Thyroid gland (tissue), 4 donors: ENCODE results near the gene RMI1. TPM values are rescaled to one million over a fixed set of nuclear protein-coding genes. Genes with fewer than 3 reads are reported as not detected.

Experiments
- DNase-seq, 2 donors: peaks; one replicate each; pipeline ENCODE4 v3.0.0-alpha.2; 2019
- H3K27ac ChIP-seq, 3 donors: fragments of 200-600 bp; sonication (generic); 1 replicate in 2 of 3; 2 replicates in 1 of 3; pipeline ENCODE4 v1.5.1; 2016 to 2019; ENCODE audit warnings: mild to moderate bottlenecking in 1 of 3, moderate library complexity in 1 of 3
- H3K27me3 ChIP-seq: fragments of 200-600 bp; sonication (generic); one replicate; pipeline ENCODE4 v1.5.1; 2019
- H3K36me3 ChIP-seq, 2 donors: fragments of 200-600 bp; sonication (generic); one replicate each; pipeline ENCODE4 v1.5.1; 2016 to 2019
- H3K4me1 ChIP-seq, 2 donors: fragments of 200-600 bp; sonication (generic); one replicate each; pipeline ENCODE4 v1.5.1; 2017 to 2019
- H3K4me3 ChIP-seq, 3 donors: fragments of 200-600 bp; sonication (generic); replicated peaks in 1 of 3; 1 replicate in 2 of 3; 2 replicates in 1 of 3; pipeline ENCODE4 v1.5.1; 2016; ENCODE audit warnings: mild to moderate bottlenecking in 1 of 3
- H3K9me3 ChIP-seq: fragments of 200-600 bp; sonication (generic); one replicate; pipeline ENCODE4 v1.5.1; 2017
- CTCF ChIP-seq, 6 experiments: fragments of 200-600 bp in 3 of 6; fragments of 450-650 bp in 3 of 6; sonication (generic) in 3 of 6; IDR thresholded peaks; one replicate each; pipeline ENCODE4 v1.5.1; 2016 to 2019; ENCODE audit warnings: antibody characterized with exemption in 6 of 6, mild to moderate bottlenecking in 2 of 6, inconsistent platforms in 1 of 6, moderate library complexity in 1 of 6
- POLR2A ChIP-seq, 2 donors: fragments of 450-650 bp; IDR thresholded peaks; one replicate each; pipeline ENCODE4 v1.6.1; 2017; ENCODE audit warnings: antibody characterized with exemption in 2 of 2, mild to moderate bottlenecking in 2 of 2, moderate library complexity in 1 of 2
- WGBS, 2 donors: methylation state at CpG; one replicate each; pipeline ENCODE4 v1.1.5; 2017; 5-methylcytosine and 5-hydroxymethylcytosine counted together
- intact Hi-C: fragments of 100-400 bp; cut with DNase I; formaldehyde crosslinking; loops from one replicate; pipeline ENCODE4 v1.15.1; 2023
- total RNA-seq, 4 donors: library from RNA; depleted of rRNA; stranded (reverse); fragments of >200 nt; gene quantifications; one replicate each; pipeline ENCODE4 v1.2.3, GENCODE V29; 2016

The RMI1 gene
- total RNA-seq, 4 donors from 2014 or later = 7.2 to 11.4 (median 9.7) TPM

- Histone ChIP-seq H3K27me3 (no peaks in the 10 kb centered on the region), H3K4me1 (peaks cover 3 to 7% of the 10 kb centered on the region in 2 donors), H3K27ac (no peak overlapping the region), H3K9me3 (no peaks in the 10 kb centered on the region), H3K4me3 (no peak overlapping the region), H3K36me3 (no peaks in the 10 kb centered on the region)
- no peak for DNase-seq
- intact Hi-C loops = no loop called here
- no peak for TF ChIP-seq POLR2A (IDR thresholded peaks at IDR 0.05)
- TF ChIP-seq CTCF (IDR thresholded peaks at IDR 0.05) = no peak
- 94 to 100% methylated on average over 1 of the region's 1 CpG for WGBS, 2 donors
Observed at GRCh38 chr9:83991355-83991754, 10.8 kb downstream of the RMI1 start.

- Histone ChIP-seq H3K9me3 (no peaks in the 10 kb centered on the region), H3K4me1 (peaks cover 1 to 3% of the 10 kb centered on the region in 2 donors), H3K36me3 (no peaks in the 10 kb centered on the region), H3K27ac (no peak overlapping the region), H3K27me3 (no peaks in the 10 kb centered on the region), H3K4me3 (no peak overlapping the region)
- WGBS, 2 donors = 88 to 93% methylated on average over 1 of the region's 1 CpG
- intact Hi-C loops = no loop called here
- DNase-seq = no peak
- no peak for TF ChIP-seq POLR2A (IDR thresholded peaks at IDR 0.05)
- no peak for TF ChIP-seq CTCF (IDR thresholded peaks at IDR 0.05)
Observed at GRCh38 chr9:83992407-83992806, 11.8 kb downstream of the RMI1 start.

GRCh38 chr9:83992901-83993300 lies 12.3 kb downstream of the RMI1 start:
- H3K27me3 ChIP-seq = no peaks in the 10 kb centered on the region
- intact Hi-C loops = no loop called here
- no peak for DNase-seq
- no peaks in the 10 kb centered on the region for H3K36me3 ChIP-seq
- TF ChIP-seq CTCF (IDR thresholded peaks at IDR 0.05) = no peak
- TF ChIP-seq POLR2A (IDR thresholded peaks at IDR 0.05) = no peak
- no peak overlapping the region for H3K27ac ChIP-seq
- peaks cover 0 to 3% of the 10 kb centered on the region in 2 donors for H3K4me1 ChIP-seq
- H3K4me3 ChIP-seq = no peak overlapping the region
- no peaks in the 10 kb centered on the region for H3K9me3 ChIP-seq

- no peaks in the 10 kb centered on the region for H3K27me3 ChIP-seq
- H3K36me3 ChIP-seq = no peaks in the 10 kb centered on the region
- intact Hi-C loops = no loop called here
- H3K9me3 ChIP-seq = no peaks in the 10 kb centered on the region
- H3K27ac ChIP-seq = no peak overlapping the region
- WGBS, 2 donors = 74 to 80% methylated on average over 4 of the region's 4 CpGs
- no peak overlapping the region for H3K4me3 ChIP-seq
- DNase-seq = no peak
- no peaks in the 10 kb centered on the region for H3K4me1 ChIP-seq
- TF ChIP-seq POLR2A (IDR thresholded peaks at IDR 0.05) = no peak
- TF ChIP-seq CTCF (IDR thresholded peaks at IDR 0.05) = no peak
Observed at GRCh38 chr9:83996126-83996525, 15.5 kb downstream of the RMI1 start.

GRCh38 chr9:83999141-83999918 lies 18.7 kb downstream of the RMI1 start:
- no peaks in the 10 kb centered on the region for H3K4me1 ChIP-seq
- no peak for DNase-seq
- intact Hi-C loops = no loop called here
- H3K27me3 ChIP-seq = no peaks in the 10 kb centered on the region
- no peak overlapping the region for H3K4me3 ChIP-seq
- H3K27ac ChIP-seq = no peak overlapping the region
- H3K9me3 ChIP-seq = no peaks in the 10 kb centered on the region
- H3K36me3 ChIP-seq = no peaks in the 10 kb centered on the region
- 86 to 92% methylated on average over 2 of the region's 2 CpGs for WGBS, 2 donors
- TF ChIP-seq CTCF (IDR thresholded peaks at IDR 0.05) (no peak), POLR2A (IDR thresholded peaks at IDR 0.05) (no peak)
